Upper lobe of right lung (tissue), 1 donor: ENCODE results near the gene KCNH8. TPM values are rescaled to one million over a fixed set of nuclear protein-coding genes. Genes with fewer than 3 reads are reported as not detected.
"Not testable (repeated sequence)": the region's sequence is repeated elsewhere in the genome, so short reads cannot be mapped to it uniquely, and the experiment has no call there.

Source experiments
- ATAC-seq: fragments of 200-7000 bp; cut with Tn5 transposase; one replicate; pipeline ENCODE4 v1.9.1; 2020; ENCODE audit warnings: mild to moderate bottlenecking, moderate library complexity
- DNase-seq: peaks from one replicate; pipeline ENCODE4 v3.0.0-alpha.2; 2020
- H3K27ac ChIP-seq: fragments of 200-600 bp; one replicate; pipeline ENCODE4 v1.8.0; 2022
- H3K27me3 ChIP-seq: fragments of 200-600 bp; one replicate; pipeline ENCODE4 v1.8.0; 2022; ENCODE audit warnings: mild to moderate bottlenecking
- H3K36me3 ChIP-seq: fragments of 200-600 bp; one replicate; pipeline ENCODE4 v1.8.0; 2022
- H3K4me1 ChIP-seq: fragments of 200-600 bp; one replicate; pipeline ENCODE4 v1.8.0; 2022
- H3K4me3 ChIP-seq: fragments of 200-600 bp; one replicate; pipeline ENCODE4 v1.8.0; 2022; ENCODE audit warnings: mild to moderate bottlenecking
- H3K9me3 ChIP-seq: fragments of 200-600 bp; one replicate; pipeline ENCODE4 v1.8.0; 2022
- intact Hi-C: fragments of 100-400 bp; cut with DNase I; formaldehyde crosslinking; loops from one replicate; pipeline ENCODE4 v1.11.0; 2022
- long read RNA-seq: library from polyadenylated mRNA; unstranded; transcript quantifications from one replicate; pipeline ENCODE4 v2.0.0, GENCODE V29; 2021
- total RNA-seq: library from RNA; stranded (reverse); fragmentation: NEBNext Ultra II Directional; extraction: Animal tissue kit (Norgen Biotek cat#: 25700); gene quantifications from one replicate; pipeline ENCODE4 v1.2.1, GENCODE V29; 2021
- TF ChIP-seq, protein P1 (sequence below): fragments of 200-600 bp; IDR thresholded peaks from one replicate; pipeline ENCODE4 v1.8.0; 2022; ENCODE audit warnings: antibody characterized with exemption
- donor health status: DM: no; HTN: yes; CAD: no; lungs with severe emphysema.

Gene KCNH8
- 0.41 TPM for total RNA-seq
- long read RNA-seq: 0 reads

DNA sequence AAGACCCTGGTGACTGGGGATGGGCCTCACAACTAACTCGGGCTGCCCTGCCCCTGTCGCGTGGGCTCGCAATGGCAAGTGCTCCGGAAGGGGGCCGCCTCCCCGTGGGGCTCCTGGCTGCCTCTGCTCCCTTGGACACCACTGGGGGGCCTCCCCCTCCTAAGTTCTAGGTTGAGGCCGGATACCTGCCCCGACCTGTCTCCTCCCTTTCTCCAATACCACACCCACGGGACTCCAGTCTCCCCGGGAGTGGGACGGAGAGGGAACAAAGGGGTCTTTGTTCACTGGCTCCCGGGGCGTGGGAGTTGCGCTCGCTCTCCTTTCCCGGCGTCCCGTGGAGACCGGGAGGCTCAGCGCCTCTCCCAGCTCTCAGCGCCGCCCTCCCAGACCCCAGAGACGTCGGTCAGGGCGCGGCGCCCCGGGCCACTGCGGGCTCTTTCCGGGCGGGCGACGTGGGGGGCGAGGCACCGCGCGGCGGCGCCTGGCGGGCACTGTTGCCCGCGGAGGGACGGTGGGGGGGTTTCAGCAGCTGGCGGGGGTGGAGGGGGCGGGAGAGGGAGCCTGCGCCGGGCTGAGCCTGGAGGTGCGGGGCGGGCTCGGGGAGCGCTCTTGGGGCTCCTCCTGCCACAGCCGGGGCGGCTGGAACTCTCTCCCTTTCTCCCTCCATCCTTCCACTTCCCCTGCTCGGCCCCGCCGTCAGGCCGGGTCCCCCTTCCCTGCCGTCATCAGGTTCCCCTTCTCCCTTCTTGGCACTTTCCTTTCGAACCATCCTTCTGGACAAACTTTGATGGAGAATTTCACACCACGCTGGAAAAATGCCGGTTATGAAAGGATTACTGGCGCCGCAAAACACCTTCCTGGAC, at the start of gene KCNH8:
KCNH8 (plus strand) TSS at position 606 of the 863 bp plus-strand sequence; CDS start at position 816, 210 bp downstream.
- TF ChIP-seq, protein P1, sequence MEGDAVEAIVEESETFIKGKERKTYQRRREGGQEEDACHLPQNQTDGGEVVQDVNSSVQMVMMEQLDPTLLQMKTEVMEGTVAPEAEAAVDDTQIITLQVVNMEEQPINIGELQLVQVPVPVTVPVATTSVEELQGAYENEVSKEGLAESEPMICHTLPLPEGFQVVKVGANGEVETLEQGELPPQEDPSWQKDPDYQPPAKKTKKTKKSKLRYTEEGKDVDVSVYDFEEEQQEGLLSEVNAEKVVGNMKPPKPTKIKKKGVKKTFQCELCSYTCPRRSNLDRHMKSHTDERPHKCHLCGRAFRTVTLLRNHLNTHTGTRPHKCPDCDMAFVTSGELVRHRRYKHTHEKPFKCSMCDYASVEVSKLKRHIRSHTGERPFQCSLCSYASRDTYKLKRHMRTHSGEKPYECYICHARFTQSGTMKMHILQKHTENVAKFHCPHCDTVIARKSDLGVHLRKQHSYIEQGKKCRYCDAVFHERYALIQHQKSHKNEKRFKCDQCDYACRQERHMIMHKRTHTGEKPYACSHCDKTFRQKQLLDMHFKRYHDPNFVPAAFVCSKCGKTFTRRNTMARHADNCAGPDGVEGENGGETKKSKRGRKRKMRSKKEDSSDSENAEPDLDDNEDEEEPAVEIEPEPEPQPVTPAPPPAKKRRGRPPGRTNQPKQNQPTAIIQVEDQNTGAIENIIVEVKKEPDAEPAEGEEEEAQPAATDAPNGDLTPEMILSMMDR: no peak
- H3K4me3 ChIP-seq: peak within 1 kb of the TSS; percentile 66
- no peak within 1 kb of the TSS for H3K27ac ChIP-seq
- H3K9me3 ChIP-seq: no peaks in the 10 kb centered on the region
- no peaks in the 10 kb centered on the region for H3K36me3 ChIP-seq
- H3K4me1 ChIP-seq: peaks cover 12% of the 10 kb centered on the region
- peaks cover 25% of the 10 kb centered on the region for H3K27me3 ChIP-seq
- no peak for DNase-seq
- peak; percentile 43 for ATAC-seq
- intact Hi-C loops: no loop called here

DNA sequence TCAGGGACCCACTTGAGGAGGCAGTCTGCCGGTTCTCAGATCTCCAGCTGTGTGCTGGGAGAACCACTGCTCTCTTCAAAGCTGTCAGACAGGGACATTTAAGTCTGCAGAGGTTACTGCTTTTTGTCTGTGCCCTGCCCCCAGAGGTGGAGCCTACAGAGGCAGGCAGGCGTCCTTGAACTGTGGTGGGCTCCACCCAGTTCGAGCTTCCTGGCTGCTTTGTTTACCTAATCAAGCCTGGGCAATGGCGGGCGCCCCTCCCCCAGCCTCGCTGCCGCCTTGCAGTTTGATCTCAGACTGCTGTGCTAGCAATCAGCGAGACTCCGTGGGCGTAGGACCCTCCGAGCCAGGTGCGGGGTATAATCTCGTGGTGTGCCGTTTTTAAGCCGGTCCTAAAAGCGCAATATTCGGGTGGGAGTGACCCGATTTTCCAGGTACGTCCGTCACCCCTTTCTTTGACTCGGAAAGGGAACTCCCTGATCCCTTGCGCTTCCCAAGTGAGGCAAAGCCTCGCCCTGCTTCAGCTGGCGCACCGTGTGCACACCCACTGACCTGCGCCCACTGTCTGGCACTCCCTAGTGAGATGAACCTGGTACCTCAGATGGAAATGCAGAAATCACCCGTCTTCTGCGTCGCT, 45.5 kb upstream of the KCNH8 start:
- ATAC-seq: not testable (repeated sequence)

DNA sequence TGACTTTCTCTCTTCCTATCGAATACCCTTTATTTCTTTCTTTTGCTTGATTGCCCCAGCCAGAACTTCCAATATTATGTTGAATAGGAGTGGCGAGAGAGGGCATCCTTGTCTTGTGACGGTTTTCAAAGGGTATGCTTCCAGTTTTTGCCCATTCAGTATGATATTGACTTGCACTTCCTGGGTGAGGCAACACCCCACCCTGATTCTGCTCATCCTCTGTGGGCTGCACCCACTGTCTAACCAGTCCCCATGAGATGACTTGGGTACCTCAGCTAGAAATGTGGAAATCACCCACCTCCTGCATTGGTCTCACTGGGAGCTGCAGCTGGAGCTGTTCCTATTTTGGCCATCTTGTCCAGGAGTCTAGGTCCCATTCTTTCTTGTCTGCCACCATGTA, 44.8 kb upstream of the KCNH8 start:
- intact Hi-C loops: no loop called here
- H3K27ac ChIP-seq: no peak overlapping the region
- ATAC-seq: no peak

More for the DNA sequence above, 45.5 kb upstream of the KCNH8 start:
- DNase-seq, intact Hi-C loops, H3K27ac ChIP-seq, H3K9me3 ChIP-seq, H3K4me1 ChIP-seq, H3K27me3 ChIP-seq, H3K36me3 ChIP-seq: not testable (repeated sequence)
- H3K4me3 ChIP-seq: peak overlapping the region; percentile 26

DNA sequence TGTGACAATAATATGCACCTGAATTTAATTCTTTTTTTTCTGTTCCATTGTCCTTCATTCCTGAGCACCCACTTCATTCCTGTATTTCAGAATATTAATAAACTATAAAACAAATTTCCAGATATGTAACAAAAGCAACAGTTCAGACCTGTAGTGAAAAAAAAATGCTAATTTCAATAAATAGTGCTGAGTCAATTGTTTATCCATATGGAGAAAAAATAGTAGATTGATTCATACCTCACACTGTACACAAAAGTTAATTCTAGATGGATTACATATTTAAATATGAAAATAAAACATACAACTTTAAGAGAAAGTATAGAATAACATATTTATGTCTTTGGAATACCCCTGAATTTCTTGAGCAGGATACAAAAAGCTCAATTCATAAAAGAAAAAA, 43.9 kb upstream of the KCNH8 start:
- DNase-seq (no peak), ATAC-seq (no peak)
- no peaks in the 10 kb centered on the region for H3K4me1 ChIP-seq
- no peak overlapping the region for H3K4me3 ChIP-seq
- H3K27me3 ChIP-seq: no peaks in the 10 kb centered on the region
- TF ChIP-seq, protein P1: no peak
- no peaks in the 10 kb centered on the region for H3K9me3 ChIP-seq
- H3K27ac ChIP-seq: no peak overlapping the region
- H3K36me3 ChIP-seq: no peaks in the 10 kb centered on the region
- intact Hi-C loops: no loop called here

More for the DNA sequence above, 44.8 kb upstream of the KCNH8 start:
- no peak for DNase-seq
- H3K9me3 ChIP-seq: no peaks in the 10 kb centered on the region
- TF ChIP-seq, protein P1: no peak
- H3K4me1 ChIP-seq: no peaks in the 10 kb centered on the region
- H3K27me3 ChIP-seq: no peaks in the 10 kb centered on the region
- no peaks in the 10 kb centered on the region for H3K36me3 ChIP-seq
- no peak overlapping the region for H3K4me3 ChIP-seq

DNA sequence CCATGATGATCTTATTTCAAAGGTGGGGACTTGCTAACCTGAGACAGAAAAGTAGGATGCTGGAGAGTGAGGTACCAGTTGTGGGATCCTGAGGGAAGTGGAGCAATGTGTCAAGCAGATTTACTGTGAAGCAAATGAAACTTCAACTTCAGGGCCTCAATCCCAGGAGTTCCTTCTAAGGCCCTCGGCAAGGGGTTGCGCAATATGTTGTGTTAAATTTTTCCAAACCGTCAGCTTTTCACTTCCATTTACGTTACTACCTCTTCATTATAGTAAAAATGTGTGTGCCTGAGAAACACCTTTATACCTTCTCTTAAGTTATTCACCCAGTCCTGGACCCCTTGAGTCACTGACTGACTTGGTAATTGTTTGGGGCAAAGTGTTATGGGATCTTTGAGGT, 42.5 kb upstream of the KCNH8 start:
- Histone ChIP-seq H3K27ac (no peak overlapping the region), H3K4me3 (no peak overlapping the region), H3K9me3 (no peaks in the 10 kb centered on the region), H3K27me3 (no peaks in the 10 kb centered on the region), H3K36me3 (no peaks in the 10 kb centered on the region), H3K4me1 (no peaks in the 10 kb centered on the region)
- no peak for DNase-seq
- intact Hi-C loops: no loop called here
- TF ChIP-seq, protein P1: no peak
- ATAC-seq: no peak

DNA sequence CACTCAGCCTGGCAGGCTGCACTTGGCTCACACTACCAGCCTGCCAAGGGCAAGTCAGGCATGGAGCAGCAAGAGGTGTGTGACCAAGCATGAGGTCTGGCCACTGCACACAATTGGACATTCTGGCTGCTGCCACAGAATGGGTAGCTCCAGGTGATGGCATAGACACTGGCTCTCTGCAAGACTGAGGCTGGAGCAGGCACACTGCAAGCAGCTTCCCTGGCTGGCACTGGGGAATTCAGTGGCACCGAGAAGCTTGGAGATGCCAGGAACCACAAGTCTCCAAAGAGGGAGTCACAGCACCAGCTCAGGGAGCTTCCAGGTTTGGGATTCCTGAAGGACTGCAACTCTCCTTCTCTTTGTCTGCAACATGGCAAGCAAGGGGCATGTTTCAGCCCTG, 42.0 kb upstream of the KCNH8 start:
- Histone ChIP-seq H3K27ac (no peak overlapping the region), H3K4me3 (no peak overlapping the region), H3K4me1 (no peaks in the 10 kb centered on the region), H3K27me3 (no peaks in the 10 kb centered on the region), H3K9me3 (no peaks in the 10 kb centered on the region), H3K36me3 (no peaks in the 10 kb centered on the region)
- TF ChIP-seq, protein P1: no peak
- ATAC-seq (no peak), DNase-seq (no peak)
- intact Hi-C loops: no loop called here
